Stimulated activated CD4-positive, alpha-beta T cell treated with anti-CD3 and anti-CD28 coated beads, TNF-alpha, amount 100 ng/mL, for 48 hours (primary cell): ENCODE results near the gene UNG.
"Not testable (repeated sequence)": the region's sequence is repeated elsewhere in the genome, so short reads cannot be mapped to it uniquely, and the experiment has no call there.

Experiments used
- DNase-seq, 3 donors: peaks; one replicate each; pipeline ENCODE4 v3.0.0-alpha.2; 2020; ENCODE audit warnings: low read depth in 3 of 3

Gene UNG

DNA sequence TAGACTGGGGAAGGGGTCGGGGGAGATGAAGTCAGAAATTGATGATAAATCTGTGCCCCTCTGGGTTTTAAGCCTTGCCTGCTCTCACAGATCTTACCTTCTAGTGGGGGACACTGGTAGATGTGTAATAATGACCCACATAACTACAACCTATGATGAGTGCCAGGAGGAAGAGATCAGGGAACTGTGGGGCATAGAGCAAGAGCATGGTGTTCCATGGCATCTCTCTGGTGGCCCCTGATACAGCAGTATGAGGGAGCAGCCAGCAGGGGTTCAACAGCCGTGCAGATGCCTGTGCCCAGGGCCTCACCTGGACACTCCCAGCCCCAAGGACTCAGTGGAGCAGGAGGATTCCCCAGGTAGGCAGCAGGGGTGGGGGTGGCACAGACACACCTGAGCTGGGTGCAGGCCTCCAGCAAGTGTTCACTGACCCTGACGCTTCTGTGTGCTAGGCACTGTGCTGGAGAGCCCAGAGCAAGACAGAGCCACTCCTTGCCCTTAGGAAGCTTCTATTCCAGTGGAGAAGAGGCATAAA, 24.0 kb downstream of the UNG start:
- DNase-seq, result no peak

DNA sequence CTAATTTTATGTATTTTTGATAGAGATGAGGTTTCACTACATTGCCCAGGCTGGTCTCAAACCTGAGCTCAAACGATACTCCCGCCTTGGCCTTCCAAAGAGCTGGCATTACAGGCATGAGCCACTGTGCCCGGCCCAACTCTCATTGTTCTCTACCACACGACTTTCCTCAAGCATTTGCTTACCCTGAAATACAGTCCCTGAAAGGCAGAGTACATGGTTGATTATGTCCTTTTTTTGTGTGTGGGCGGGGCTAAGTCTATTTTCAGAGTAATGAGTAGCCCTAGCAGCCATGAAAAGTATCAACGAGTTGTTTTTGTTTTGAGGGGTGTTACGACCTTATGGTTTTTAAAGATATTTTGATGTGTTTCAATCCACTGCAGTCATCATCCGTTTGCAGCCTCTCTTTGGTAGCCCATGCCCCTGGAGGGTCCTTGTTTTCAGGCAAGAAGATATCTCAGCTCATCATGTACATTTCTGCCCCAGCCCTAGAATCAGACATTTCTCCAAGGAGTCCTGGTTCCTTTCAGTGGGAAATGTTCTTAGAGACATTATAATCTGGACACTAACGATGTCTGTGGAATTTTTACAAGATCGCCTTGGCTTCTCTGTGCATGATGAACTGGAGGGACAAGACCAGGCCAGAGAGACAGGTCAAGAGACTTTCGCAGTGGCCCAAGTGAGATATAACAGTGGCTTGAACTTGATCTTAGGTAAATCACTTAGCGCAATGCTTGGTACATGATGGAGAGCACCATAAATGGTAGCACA, 27.7 kb downstream of the UNG start:
- DNase-seq, result no peak

DNA sequence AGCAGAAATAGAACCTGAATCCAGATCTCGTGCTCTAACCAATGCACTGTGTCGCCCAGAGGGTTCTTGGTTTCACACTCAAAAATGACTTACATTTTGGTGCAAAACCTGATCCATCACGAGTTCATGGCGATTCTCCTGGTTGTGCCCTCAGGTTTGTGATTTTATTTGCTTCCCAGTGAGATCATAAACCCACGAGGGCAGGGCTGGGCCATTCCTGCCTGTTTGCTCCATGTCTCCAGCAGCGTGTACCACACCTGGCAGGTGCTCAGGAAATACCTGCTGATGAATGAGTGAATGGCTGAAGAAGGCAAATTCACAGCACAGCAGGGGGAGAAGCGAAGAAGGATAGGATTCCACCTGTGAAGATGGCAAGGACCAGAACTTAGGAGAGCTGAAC, 28.4 kb downstream of the UNG start:
- DNase-seq, result no peak

DNA sequence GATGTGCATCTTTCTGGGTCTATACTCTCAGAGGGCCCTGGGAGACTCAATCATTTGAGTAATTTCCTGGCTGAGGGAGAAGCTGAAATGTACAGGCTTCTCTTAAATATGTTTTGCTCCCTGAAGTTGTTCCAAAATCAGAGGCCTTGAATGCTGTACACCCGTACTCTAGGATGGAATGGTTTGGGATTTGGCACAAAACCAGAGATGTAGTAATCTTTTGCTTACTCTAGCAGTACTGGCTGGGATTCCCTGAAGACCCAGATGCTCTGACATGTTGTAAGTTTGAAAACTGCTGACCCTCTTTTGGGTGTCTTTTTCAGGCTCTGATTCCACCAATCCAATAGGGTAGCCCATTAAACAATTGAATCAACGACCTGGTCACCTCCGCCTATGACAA, 29.4 kb downstream of the UNG start:
- DNase-seq, result no peak

DNA sequence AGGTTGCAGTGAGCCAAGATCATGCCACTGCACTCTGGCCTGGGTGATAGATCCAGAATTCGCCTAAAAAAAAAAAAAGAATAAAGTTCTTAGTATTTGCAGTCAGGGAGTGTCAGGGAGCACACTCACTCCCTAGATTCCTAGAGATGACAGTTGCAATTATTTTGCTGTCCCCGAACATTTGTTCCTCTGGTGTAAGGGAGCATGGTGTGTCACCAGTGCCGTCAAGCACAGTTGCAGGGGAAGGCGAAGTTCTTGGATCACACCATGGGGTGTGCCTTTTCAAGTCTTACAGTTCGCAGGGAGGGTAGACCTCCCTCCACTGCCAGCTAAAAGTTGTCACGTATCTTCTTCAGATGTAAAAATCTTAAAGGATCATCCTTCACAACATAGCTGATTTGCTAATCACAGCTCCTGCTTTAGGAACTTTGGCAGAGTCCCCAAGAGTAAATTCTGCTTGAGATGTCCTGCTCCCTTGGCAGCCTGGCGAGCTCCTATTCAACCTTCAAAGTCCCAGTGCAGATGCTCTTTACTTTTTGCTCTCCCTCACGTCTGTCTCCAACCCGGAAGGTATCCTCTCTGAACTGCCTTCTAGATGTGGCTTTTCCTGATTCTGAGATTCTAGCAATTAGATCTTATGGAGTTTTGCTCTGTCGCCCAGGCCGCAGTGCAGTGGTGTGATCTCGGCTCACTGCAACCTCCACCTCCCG, 30.3 kb downstream of the UNG start:
- no peak for DNase-seq

DNA sequence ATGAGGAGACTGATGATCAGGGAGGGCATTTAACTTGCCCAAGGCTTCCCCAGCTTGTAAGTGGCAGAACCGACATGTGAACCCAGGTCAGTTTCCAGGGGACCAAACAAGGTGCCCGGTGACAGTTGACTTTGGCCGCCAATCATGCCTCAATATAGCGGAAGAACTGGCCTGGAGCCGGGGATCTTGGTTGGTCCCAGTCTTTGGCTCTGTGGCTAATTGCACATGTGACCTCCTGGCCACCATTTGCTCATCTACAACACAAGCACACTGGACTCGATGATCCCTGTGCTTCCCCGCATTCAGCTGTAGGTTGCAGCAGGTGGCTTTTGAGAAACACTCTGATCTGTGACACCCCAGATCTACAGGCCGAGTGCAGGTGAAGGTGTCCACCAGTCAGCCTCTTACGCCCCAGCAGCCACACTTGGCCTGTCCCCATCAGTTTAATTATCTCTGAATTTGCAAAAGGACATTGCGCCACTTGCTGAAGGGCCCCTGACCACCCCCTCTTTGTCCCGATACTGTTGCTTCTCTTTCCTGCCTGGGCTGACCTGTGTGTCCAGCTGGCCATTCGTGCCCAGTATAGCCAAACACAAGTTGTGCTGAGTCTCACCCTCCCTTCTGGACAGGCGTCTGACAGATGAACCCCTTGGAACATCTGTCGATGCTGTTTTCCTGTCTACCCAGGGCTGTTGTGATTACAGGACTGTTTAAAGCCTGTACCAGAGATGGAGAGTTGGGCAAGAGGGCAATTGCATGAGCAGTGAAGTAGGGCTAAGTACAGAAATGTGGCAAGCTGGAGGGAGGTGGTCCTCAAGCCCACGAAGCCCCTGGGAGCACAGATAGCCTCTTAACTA, 33.1 kb downstream of the UNG start:
- no peak for DNase-seq

DNA sequence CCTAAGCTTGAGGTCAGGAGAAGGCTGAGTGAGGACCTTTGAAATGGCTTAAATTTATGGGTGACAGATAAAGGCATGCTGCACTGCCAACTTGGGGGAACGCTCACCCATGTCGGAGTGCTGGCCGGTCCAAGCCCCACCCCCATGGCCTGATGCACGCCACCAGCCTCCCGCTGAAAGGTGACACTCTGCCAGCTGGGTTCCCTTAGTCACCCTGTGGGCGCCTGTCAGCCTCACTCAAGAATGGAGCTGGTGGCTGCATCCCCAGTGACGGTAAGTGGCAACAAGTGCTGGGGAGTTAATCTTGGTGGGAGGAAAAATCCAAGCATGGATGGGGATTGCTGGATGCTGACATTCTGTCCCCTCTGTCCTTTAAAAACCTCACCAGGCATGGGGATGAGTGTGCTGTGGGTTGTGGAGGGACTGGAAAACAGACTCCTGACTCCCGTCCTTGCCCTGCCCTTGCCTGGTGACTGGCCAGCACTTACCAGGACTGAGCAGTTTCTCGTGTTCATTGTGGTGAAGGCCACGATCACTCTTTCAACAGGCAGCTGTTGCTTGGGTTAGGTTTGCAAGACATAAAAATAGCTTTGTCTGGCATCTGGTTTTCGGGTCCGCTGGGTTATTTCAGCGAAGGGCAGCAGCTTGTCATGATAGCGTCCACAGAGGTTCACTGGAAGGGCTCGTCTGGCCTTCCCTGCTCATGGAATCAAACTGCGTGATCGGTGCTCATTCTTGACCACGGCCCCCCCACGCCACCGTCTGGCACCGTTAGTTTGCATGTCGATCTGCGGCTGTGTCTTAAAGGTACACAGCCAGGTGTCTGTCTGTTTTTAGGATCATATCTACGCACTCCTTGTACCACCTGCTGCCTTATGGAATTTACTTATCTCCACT, 34.0 kb downstream of the UNG start:
- no peak for DNase-seq

DNA sequence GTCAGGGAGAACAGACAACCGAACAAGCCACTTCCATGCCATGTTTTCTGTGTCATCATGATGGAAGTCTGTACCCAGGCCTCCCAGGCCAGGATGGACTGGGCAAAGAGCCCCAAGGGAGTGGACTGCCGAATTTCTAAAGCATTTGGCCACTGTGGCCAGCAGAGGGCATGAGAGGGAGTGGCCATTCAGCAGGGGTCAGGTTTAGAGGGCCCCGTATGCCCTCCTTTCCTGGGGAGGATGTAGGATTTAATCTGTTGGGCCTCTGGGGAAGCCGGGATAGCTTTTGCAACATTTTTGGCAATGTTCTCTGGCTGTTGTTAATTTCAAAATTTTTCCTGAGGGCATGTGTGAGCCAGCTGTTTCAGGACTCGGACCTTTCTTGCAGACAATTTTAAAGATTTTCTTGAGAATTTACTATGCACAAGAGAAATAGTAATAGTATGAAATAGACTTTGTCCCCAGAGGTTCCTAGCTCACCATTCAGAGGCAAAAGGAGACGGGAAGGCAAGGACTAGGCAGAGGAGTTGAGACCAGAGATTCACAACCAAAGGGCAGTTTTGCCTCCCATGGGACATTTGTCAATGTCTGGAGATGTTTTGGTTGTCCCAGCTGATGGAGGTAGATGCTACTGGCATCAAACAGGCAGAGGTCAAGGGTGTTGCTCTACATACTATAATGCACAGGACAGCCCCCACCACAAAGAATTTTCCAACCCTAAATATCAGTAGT, 37.0 kb downstream of the UNG start:
- no peak for DNase-seq

DNA sequence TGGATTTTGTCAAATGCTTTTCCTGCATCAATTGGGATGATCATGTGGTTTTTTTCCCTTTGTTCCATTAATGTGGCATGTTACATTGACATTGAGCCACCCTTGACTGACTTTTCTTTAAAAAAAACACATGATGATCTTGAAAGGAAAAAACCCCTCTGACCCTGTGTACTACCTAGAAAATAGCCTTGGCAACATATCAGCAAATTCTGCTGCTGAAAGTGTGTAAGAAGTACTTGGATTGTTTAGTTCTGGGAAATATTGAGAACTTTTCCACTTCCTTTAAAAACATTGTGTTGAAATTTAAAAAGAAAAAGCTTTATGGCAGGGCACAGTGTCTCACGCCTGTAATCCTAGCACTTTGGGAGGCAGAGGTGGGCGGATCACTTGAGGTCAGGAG, 39.7 kb downstream of the UNG start:
- DNase-seq, result no peak

DNA sequence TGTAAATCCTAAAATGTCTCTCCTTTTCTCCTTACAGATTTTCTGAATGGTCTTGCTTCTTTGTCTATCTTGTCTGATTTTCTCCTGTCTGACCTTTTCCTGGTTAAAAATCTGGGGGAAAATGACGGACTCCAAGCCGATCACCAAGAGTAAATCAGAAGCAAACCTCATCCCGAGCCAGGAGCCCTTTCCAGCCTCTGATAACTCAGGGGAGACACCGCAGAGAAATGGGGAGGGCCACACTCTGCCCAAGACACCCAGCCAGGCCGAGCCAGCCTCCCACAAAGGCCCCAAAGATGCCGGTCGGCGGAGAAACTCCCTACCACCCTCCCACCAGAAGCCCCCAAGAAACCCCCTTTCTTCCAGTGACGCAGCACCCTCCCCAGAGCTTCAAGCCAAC, 42.0 kb downstream of the UNG start:
- DNase-seq, result no peak

DNA sequence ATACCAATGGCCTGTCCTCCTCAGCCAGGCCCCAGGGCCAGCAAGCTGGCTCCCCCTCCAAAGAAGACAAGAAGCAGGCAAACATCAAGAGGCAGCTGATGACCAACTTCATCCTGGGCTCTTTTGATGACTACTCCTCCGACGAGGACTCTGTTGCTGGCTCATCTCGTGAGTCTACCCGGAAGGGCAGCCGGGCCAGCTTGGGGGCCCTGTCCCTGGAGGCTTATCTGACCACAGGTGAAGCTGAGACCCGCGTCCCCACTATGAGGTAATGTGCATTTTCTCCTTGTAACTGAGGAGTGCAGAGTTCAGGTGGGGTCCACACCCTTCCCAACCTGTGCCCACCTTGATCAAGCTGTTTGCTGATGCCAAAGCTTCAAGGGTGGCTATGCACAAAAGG, 42.4 kb downstream of the UNG start:
- DNase-seq, result no peak

DNA sequence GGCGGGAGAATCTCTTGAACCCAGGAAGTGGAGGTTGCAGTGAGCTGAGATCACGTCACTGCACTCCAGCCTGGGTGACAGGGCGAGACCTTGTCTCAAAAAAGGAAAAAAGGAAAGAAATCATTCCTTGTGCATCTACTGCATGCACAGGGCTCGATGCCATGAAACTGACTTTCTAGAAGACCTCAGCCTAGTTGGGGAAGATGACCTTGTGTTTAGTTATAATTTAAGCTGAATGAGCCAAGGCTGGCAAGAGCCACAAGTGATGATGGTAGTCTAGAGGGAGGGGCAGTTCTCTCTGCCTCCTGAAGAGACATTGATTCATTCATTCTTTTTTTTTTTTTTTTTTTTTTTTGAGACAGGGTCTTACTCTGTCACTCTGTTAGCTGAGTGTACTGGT, 43.2 kb downstream of the UNG start:
- no peak for DNase-seq

DNA sequence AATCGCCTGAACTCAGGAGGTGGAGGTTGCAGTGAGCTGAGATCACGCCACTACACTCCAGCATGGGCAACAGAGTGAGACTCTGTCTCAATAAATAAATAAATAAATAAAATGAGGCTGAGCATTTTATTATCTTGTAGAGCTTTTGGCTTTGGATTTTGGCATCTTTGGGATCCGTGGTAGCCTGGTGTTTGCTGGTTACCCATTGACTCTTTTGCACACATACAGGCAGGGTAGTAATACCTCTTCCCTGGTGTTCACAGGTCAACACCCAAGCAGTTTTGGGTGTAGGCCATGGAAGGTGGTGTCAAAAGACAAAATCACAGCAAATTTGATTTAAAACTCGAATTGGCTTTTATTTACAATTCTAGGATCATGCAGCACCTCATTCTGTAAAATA, 46.8 kb downstream of the UNG start:
- no peak for DNase-seq

DNA sequence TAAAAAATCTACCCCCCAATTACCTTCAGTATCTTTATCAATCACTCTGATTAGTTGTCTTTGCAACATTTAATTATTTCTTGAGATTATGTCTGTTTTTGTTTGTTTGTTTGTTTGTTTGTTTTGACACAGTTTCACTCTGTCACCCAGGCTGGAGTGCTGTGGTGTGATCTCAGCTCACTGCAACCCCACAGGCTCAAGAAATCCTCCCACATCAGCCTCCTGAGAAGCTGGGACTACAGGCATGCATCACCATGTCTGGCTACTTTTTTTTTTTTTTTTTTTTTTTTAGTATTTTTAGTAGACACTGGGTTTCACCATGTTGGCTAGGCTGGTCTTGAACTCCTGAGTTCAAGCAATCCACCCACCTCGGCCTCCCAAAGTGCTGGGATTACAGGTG, 49.7 kb downstream of the UNG start:
- not testable (repeated sequence) for DNase-seq

DNA sequence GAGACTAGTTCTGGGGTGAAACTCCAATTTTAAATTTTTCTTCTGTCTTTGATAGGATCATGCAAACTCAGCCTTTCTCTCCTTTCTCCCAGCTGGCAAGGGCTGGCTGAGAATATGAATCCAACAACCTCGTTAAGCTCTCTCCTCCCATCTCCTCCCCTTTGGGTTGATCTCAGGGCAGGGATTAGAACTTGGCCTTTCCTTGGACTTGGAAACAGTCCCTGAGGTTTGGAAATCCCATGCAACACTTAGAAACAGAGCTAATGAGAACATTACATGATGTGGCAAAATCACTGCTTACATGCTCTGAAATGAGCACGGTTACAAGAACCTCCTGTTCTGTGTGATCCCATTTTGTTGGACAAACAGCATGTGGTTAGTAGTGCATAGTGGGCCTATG, 50.6 kb downstream of the UNG start:
- DNase-seq, result no peak

DNA sequence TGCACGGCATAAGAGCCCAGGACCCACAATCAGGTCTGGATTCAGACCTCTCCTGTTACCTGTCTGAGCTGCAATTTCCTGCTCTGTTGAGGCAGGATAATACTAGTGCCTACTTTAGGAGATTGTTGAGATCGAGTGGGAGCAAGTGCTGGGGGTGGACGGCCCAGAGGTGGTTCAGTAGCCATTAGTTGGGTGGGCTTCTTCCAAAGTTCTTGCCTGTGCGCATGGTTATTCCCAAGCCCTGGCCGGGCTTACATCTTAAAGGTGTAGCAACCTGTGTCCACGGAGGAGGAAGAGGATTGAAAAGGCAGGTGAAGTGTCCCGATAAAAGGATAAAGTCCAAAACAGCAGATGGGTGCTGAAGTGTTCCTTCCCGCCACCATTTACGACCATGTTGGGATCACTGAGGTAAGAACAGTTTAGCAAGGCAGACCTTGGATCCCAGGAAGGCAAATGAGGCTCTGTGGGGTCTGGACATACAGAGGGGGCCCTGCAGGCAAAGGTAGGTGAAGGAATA, 52.8 kb downstream of the UNG start:
- DNase-seq, result no peak

DNA sequence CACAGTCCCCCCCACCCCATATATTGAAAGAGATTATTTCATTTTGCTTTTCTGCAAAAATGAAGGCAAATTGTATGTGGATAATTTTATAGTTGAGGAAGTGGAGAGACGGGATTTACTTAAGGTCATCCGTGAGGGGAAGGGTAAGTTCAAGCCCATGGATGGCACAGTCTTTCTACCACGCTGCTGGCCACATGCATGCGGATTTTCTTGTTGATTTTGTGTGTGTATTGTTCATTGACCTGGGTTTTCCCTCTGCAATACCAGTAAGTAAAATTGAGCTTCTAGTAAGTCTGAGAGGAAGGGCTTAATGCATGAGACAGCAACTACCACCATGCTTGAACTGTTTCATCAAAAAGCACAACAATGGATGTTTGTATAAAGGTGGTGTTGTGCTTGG, 54.1 kb downstream of the UNG start:
- no peak for DNase-seq

DNA sequence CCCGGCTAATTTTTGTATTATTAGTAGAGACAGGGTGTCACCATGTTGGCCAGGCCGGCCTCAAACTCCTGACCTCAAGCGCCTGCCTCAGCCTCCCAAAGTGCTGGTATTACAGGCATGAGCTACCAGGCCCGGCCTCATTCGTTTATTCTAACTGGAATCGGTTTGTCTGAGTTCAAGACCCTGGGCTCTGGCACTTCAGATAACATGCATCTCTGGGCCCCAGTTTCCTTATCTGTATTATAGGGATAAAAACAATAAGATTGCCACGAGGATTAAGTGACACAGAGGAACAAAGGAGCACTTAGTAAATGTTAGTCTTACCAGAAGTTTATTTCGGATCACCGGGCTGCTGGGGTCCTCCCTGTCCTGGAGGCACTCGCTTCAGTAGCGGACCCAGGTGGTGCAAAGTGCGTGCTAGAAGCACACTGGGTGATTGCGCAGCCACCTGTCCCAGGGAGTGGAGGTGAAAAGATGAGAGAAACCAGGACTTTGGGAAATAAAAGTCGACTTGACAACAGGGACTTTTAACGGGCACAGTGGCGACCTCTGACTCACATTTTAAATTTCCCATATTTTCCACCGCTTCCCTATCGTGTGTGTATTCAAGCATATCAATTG, 56.5 kb downstream of the UNG start:
- no peak for DNase-seq

DNA sequence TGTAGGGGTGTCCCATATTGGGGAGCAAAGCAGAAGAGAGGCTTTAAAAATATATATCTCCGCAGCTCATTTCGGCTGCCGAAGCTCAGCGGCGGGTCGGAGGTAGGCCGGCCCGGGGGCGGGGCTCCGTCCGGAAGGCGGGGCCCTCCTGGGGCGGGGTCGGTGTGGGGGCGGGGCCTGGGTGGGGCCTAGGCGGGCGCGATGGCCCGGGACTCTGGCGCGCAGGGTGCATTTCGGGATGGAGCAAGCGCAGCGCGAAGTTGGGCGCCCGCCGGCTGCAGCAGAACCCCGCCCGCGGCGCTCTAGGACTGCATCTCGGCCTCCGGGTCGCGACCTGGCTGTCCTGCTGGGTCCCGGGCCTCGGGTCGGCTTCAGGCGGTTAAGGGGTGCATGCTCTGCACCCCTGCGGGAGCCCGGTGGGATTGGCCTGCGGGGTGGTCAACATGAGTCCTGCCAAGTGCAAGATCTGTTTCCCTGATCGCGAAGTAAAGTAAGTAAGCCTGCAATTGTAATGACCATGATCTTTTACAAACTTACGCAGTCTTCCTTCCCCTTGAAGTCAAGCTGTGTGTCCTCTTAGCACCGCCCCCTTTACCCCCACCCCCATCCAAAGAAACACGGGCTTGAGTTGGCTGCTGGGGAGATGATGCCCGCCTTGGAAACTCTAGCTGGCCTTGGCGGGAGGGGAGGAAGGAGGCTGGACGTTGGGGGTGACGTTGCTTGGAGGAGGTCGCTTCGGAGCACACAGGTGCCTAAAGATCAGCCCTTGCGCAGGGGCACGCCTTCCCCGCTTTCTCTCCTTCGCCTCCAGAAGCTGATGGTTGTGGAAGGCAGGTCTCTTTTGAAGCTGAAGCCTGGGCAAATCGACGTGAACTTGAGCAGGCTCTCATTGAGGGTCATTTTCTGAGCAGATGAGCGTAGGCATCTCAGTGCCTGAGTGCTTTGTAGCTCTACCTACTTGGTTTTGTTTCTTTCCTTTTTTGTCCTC, 57.3 kb downstream of the UNG start:
- peak; percentile 54 to 81 (median 62) for DNase-seq
